22Rv1 (cell line): ENCODE results near the gene ATXN7L1.

Experiments
- ZFX ChIP-seq: fragments of 450-650 bp; IDR thresholded peaks from 2 replicates; pipeline ENCODE4 v1.6.1; 2017; ENCODE audit warnings: antibody characterized with exemption, borderline replicate concordance
- TF ChIP-seq, protein P1 (sequence below): fragments of 450-650 bp; IDR thresholded peaks from 2 replicates; pipeline ENCODE4 v1.5.1; 2017; ENCODE audit warnings: mild to moderate bottlenecking

DNA sequence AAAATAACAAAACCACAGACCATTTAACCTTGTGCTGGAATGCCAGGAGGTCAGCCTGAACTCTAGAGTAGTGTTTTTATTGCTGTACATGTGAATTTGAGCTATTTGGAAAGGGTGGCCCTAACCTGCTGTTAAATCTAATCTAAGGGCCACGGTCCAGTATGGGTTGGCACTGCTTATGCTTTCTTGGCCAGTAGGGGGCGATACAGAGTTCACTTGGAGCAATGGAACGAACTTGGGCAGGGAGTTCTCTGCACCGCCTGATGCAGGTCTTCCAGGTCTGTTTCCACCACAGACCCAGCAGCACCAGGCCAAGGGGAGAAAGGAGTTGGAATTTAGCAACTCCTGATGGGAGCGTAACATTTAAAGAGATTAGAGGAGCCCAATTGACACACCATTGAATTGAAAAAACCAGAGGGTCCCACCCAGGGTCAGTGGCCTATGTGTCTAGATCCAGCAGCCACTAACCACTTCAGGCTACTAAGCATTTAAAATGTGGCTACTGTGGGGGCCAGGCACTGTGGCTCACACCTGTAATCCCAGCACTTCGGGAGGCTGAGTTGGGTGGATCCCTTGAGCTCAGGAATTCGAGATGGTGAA, 219.4 kb downstream of the ATXN7L1 start:
- TF ChIP-seq, protein P1, sequence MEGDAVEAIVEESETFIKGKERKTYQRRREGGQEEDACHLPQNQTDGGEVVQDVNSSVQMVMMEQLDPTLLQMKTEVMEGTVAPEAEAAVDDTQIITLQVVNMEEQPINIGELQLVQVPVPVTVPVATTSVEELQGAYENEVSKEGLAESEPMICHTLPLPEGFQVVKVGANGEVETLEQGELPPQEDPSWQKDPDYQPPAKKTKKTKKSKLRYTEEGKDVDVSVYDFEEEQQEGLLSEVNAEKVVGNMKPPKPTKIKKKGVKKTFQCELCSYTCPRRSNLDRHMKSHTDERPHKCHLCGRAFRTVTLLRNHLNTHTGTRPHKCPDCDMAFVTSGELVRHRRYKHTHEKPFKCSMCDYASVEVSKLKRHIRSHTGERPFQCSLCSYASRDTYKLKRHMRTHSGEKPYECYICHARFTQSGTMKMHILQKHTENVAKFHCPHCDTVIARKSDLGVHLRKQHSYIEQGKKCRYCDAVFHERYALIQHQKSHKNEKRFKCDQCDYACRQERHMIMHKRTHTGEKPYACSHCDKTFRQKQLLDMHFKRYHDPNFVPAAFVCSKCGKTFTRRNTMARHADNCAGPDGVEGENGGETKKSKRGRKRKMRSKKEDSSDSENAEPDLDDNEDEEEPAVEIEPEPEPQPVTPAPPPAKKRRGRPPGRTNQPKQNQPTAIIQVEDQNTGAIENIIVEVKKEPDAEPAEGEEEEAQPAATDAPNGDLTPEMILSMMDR = peak; percentile 97
- TF ChIP-seq ZFX = no peak
